Endothelial cell of umbilical vein (primary cell): ENCODE data around the gene NHERF2. TPM values are rescaled to one million over a fixed set of nuclear protein-coding genes. Genes with fewer than 3 reads are reported as not detected.

Experiments used
- BruUV-seq: library from RNA; stranded (reverse); fragments of 400-500 nt; replicated peaks from 2 replicates; lab custom pipeline; 2021; lab: Mats Ljungman, UMichigan
- CTCF ChIA-PET: fragments of 300-600, 350-600 bp; sonication (Branson Sonifier 250); formaldehyde crosslinking; loops from one replicate; lab custom pipeline; 2021; ENCODE audit warnings: antibody characterized with exemption, inconsistent platforms; lab: Charles Lee
- POLR2A ChIA-PET: fragments of 300-600, 350-600 bp; sonication (Branson Sonifier 250); formaldehyde crosslinking; loops from one replicate; lab custom pipeline; 2021; ENCODE audit warnings: antibody characterized with exemption, inconsistent platforms; lab: Charles Lee
- DNase-seq: peaks from one replicate; pipeline ENCODE4 v3.0.0-alpha.2; 2011; ENCODE audit warnings: low read depth, low spot score
- FAIRE-seq: peaks from 2 replicates; lab custom pipeline; 2011; peaks lifted over from hg19 to GRCh38; lab: Jason Lieb, UNC
- H2AFZ ChIP-seq: 2 replicates; pipeline ENCODE4 v1.6.0; 2012; ENCODE audit warnings: low read depth, low read length, control low read depth, inconsistent platforms
- H3K27ac ChIP-seq: 2 replicates; pipeline ENCODE4 v1.5.1; 2011; ENCODE audit warnings: low read depth, mild to moderate bottlenecking, control low read depth, low read length, moderate library complexity; ENCODE audit not compliant: insufficient read depth
- H3K27me3 ChIP-seq, 2 experiments: 2 replicates each; pipeline versions ENCODE4 v1.6.0 to v1.6.1; 2011; ENCODE audit warnings: low read length in 2 of 2, mixed read lengths in 1 of 2; ENCODE audit not compliant: control insufficient read depth in 2 of 2, insufficient read depth in 2 of 2
- H3K36me3 ChIP-seq, 2 experiments: 2 replicates in 1 of 2; 3 replicates in 1 of 2; pipeline ENCODE4 v1.5.1; 2011; ENCODE audit warnings: low read length in 2 of 2, mild to moderate bottlenecking in 1 of 2, moderate library complexity in 1 of 2; ENCODE audit not compliant: control insufficient read depth in 2 of 2, insufficient read depth in 2 of 2; ENCODE audit errors: extremely low read depth in 1 of 2
- H3K4me1 ChIP-seq: 3 replicates; pipeline ENCODE4 v1.5.1; 2011; ENCODE audit warnings: mild to moderate bottlenecking, low read length; ENCODE audit not compliant: control insufficient read depth, insufficient read depth; ENCODE audit errors: extremely low read depth
- H3K4me2 ChIP-seq: 2 replicates; pipeline ENCODE4 v1.6.1; 2011; ENCODE audit warnings: low read length, control low read depth, mixed read lengths; ENCODE audit not compliant: insufficient read depth
- H3K4me3 ChIP-seq, 3 experiments: fragments of 200-600 bp in 1 of 3; sonication (generic), shearing (Covaris generic) in 1 of 3; replicated peaks in 1 of 3; 2 replicates each; pipeline ENCODE4 v1.5.1; 2011 to 2016; ENCODE audit warnings: control low read depth in 3 of 3, low read length in 3 of 3, mild to moderate bottlenecking in 2 of 3, inconsistent platforms in 1 of 3, low read depth in 1 of 3, moderate library complexity in 1 of 3; ENCODE audit not compliant: insufficient read depth in 1 of 3
- H3K79me2 ChIP-seq: 2 replicates; pipeline ENCODE4 v1.6.0; 2012; ENCODE audit warnings: low read length, inconsistent platforms; ENCODE audit not compliant: control insufficient read depth, insufficient read depth
- H3K9ac ChIP-seq: replicated peaks from 2 replicates; pipeline ENCODE3; 2011; ENCODE audit warnings: low read length, control low read depth; ENCODE audit not compliant: insufficient read depth; ENCODE audit errors: extremely low read depth
- H3K9me1 ChIP-seq: replicated peaks from 3 replicates; pipeline ENCODE4 v1.6.0; 2011; ENCODE audit warnings: mild to moderate bottlenecking, low read length; ENCODE audit not compliant: control insufficient read depth, insufficient read depth; ENCODE audit errors: extremely low read depth
- H3K9me3 ChIP-seq: replicated peaks from 2 replicates; pipeline ENCODE4 v1.5.1; 2012; ENCODE audit warnings: low read length, inconsistent platforms; ENCODE audit not compliant: control insufficient read depth, insufficient read depth
- H4K20me1 ChIP-seq: replicated peaks from 2 replicates; pipeline ENCODE3; 2011; ENCODE audit warnings: mild to moderate bottlenecking, low read length; ENCODE audit not compliant: control insufficient read depth, insufficient read depth; ENCODE audit errors: extremely low read depth
- EZH2 ChIP-seq: IDR thresholded peaks from 2 replicates; pipeline ENCODE4 v1.6.1; 2012; ENCODE audit warnings: borderline replicate concordance, low read depth, mild to moderate bottlenecking, moderate library complexity, low read length, inconsistent platforms; ENCODE audit not compliant: severe bottlenecking
- FOS ChIP-seq: IDR thresholded peaks from 2 replicates; pipeline ENCODE4 v1.6.1; 2011; ENCODE audit warnings: mild to moderate bottlenecking, low read length, moderate library complexity, borderline replicate concordance; ENCODE audit not compliant: insufficient read depth
- GATA2 ChIP-seq: IDR thresholded peaks from 2 replicates; pipeline ENCODE4 v1.7.0; 2011; ENCODE audit warnings: low read depth, mild to moderate bottlenecking, moderate library complexity, mixed read lengths, low read length; ENCODE audit not compliant: insufficient read length, insufficient read depth
- JUN ChIP-seq: IDR thresholded peaks from 2 replicates; pipeline ENCODE4 v1.6.1; 2011; ENCODE audit warnings: borderline replicate concordance, low read depth; ENCODE audit not compliant: insufficient read length, insufficient read depth
- MAX ChIP-seq: IDR thresholded peaks from 2 replicates; pipeline ENCODE4 v1.6.1; 2011; ENCODE audit not compliant: insufficient read depth, insufficient read length
- MYC ChIP-seq: IDR thresholded peaks from one replicate; pipeline ENCODE4 v1.6.1; 2011; ENCODE audit warnings: mild to moderate bottlenecking, low read depth, low read length
- POLR2A ChIP-seq: IDR thresholded peaks from 2 replicates; pipeline ENCODE4 v1.6.1; 2012; ENCODE audit warnings: low read depth, mild to moderate bottlenecking, control low read depth, low read length
- POLR2AphosphoS5 ChIP-seq: IDR thresholded peaks from 2 replicates; pipeline ENCODE4 v1.6.1; 2012; ENCODE audit warnings: low read depth, mild to moderate bottlenecking, control low read depth, low read length, moderate library complexity; ENCODE audit not compliant: insufficient read depth
- dilution Hi-C: fragments of 300-500 bp; cut with MboI; formaldehyde crosslinking; loops from one replicate; pipeline ENCODE4 v1.15.0; 2019; ENCODE audit warnings: low sequenced_read_pairs; ENCODE audit not compliant: extremely low pct_ligation_motif_present
- intact Hi-C: fragments of 100-400 bp; cut with micrococcal nuclease; formaldehyde crosslinking; loops from one replicate; pipeline ENCODE4 v1.10.0; 2022
- polyA plus RNA-seq, 4 experiments: library from polyadenylated mRNA; depleted of rRNA in 3 of 4; stranded (reverse) in 3 of 4; unstranded in 1 of 4; fragments of >200 nt; gene quantifications; 2 replicates each; pipeline versions ENCODE4 v1.2.1 to v1.2.3, GENCODE V29; 2011 to 2012; ENCODE audit warnings: missing spikeins in 1 of 4
- total RNA-seq: library from RNA; stranded (reverse); gene quantifications from 2 replicates; pipeline ENCODE4 v1.2.3, GENCODE V29; 2021

NHERF2 gene
- total and polyA plus RNA-seq, 2 donors (not counting 3 experiments of a cell fraction or from before 2014, with no cell fraction given): 65.2 to 71.2 TPM

GRCh38 chr16:2058872-2059271 is 32.2 kb downstream of the NHERF2 start:
- DNase-seq: no peak
- dilution Hi-C loops: no loop called here
- Histone ChIP-seq H3K79me2 (no peaks in the 10 kb centered on the region), H3K36me3 (peaks cover under 1 to 51% of the 10 kb centered on the region in 2 experiments), H3K4me2 (no peak overlapping the region), H3K4me1 (no peaks in the 10 kb centered on the region), H3K9me3 (no peaks in the 10 kb centered on the region), H3K4me3 (no peak overlapping the region), H3K27me3 (no peaks in the 10 kb centered on the region), H2AFZ (no peak overlapping the region), H3K27ac (no peak overlapping the region), H4K20me1 (no peaks in the 10 kb centered on the region), H3K9ac (no peak overlapping the region), H3K9me1 (no peaks in the 10 kb centered on the region)
- intact Hi-C loops: no loop called here
- POLR2A ChIA-PET: no interaction called here
- FAIRE-seq: no peak
- BruUV-seq: no TSS peak
- CTCF ChIA-PET: interaction anchor here (1.0 kb wide), 1 partner anchor 82 kb away, joined by 3 read pairs; no protein-coding TSS in a partner anchor
- TF ChIP-seq MYC: no peak
- TF ChIP-seq JUN: no peak
- no peak for TF ChIP-seq EZH2
- TF ChIP-seq MAX: no peak

DNA sequence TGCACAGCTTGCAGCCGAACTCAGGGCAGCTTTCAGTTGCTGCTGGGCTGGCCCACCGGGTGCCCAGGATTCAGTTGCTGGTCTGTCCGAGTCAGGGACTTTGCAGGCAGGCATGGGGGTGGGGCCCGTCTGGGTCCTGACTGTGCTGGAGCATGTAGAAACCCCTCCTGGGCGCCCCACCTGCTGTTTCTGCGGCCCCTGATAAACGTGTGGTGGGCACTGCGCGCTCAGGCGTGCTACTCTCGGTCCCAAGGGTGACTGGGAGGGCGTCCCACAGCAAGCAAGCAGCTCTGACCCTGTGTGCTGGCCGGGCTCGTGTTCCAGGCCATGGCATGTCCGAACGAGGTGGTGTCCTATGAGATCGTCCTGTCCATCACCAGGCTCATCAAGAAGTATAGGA is 33.6 kb downstream of the NHERF2 start:
- H3K36me3 ChIP-seq: peaks cover 0 to 48% of the 10 kb centered on the region in 2 experiments
- H3K9me3 ChIP-seq: no peaks in the 10 kb centered on the region
- no peak overlapping the region for H3K4me3 ChIP-seq
- H3K9me1 ChIP-seq: no peaks in the 10 kb centered on the region
- no peaks in the 10 kb centered on the region for H3K27me3 ChIP-seq
- POLR2A ChIA-PET: no interaction called here
- no peak overlapping the region for H2AFZ ChIP-seq
- TF ChIP-seq GATA2: no peak
- no peak for TF ChIP-seq POLR2AphosphoS5
- TF ChIP-seq FOS: no peak
- no peak for TF ChIP-seq JUN
- TF ChIP-seq POLR2A: no peak
- no peak for TF ChIP-seq MAX
- TF ChIP-seq MYC: no peak
- H4K20me1 ChIP-seq: no peaks in the 10 kb centered on the region
- H3K27ac ChIP-seq: no peak overlapping the region
- dilution Hi-C loops (no loop called here), intact Hi-C loops (no loop called here)
- FAIRE-seq (no peak), DNase-seq (no peak)
- CTCF ChIA-PET: interaction anchor here (0.6 to 1.3 kb wide), 2 partner anchors 38 to 56 kb away, joined by 3 read pairs; no protein-coding TSS in a partner anchor
- H3K4me2 ChIP-seq: no peak overlapping the region
- H3K9ac ChIP-seq: no peak overlapping the region
- no peaks in the 10 kb centered on the region for H3K4me1 ChIP-seq
- no peaks in the 10 kb centered on the region for H3K79me2 ChIP-seq
- BruUV-seq: no TSS peak
